IMR-90 (cell line): ENCODE data around the gene LRCH4.

Experiments used
- BHLHE40 ChIP-seq: fragments of 150-350 bp; IDR thresholded peaks from 2 replicates; pipeline ENCODE4 v1.6.1; 2016; ENCODE audit warnings: mild to moderate bottlenecking, low read depth, low read length
- CEBPB ChIP-seq: IDR thresholded peaks from 2 replicates; pipeline ENCODE4 v1.6.1; 2012; ENCODE audit warnings: low read depth, low read length, improper control_type of control experiment
- MAFK ChIP-seq: IDR thresholded peaks from 2 replicates; pipeline ENCODE4 v1.6.1; 2012; ENCODE audit warnings: low read depth, low read length, improper control_type of control experiment
- MAZ ChIP-seq: IDR thresholded peaks from 2 replicates; pipeline ENCODE4 v1.6.1; 2012; ENCODE audit warnings: low read depth, mild to moderate bottlenecking, low read length, improper control_type of control experiment, moderate library complexity, borderline replicate concordance
- MXI1 ChIP-seq: IDR thresholded peaks from 2 replicates; pipeline ENCODE4 v1.6.1; 2012; ENCODE audit warnings: low read depth, mild to moderate bottlenecking, low read length, moderate library complexity, borderline replicate concordance
- NFE2L2 ChIP-seq: fragments of 150-350 bp; IDR thresholded peaks from 2 replicates; pipeline ENCODE4 v1.6.1; 2016; ENCODE audit warnings: low read depth, mild to moderate bottlenecking, low read length
- POLR2A ChIP-seq: IDR thresholded peaks from 2 replicates; pipeline ENCODE4 v1.6.1; 2012; ENCODE audit warnings: mild to moderate bottlenecking, low read depth, low read length
- RAD21 ChIP-seq: IDR thresholded peaks from 2 replicates; pipeline ENCODE4 v1.6.1; 2012; ENCODE audit warnings: low read length, improper control_type of control experiment
- RCOR1 ChIP-seq: IDR thresholded peaks from 2 replicates; pipeline ENCODE4 v1.6.1; 2012; ENCODE audit warnings: mild to moderate bottlenecking, low read length, improper control_type of control experiment; ENCODE audit not compliant: insufficient replicate concordance
- RFX5 ChIP-seq: IDR thresholded peaks from 2 replicates; pipeline ENCODE4 v1.8.0; 2012; ENCODE audit warnings: low read depth, mild to moderate bottlenecking, low read length, moderate library complexity
- TF ChIP-seq, protein P1 (sequence below): conservative IDR thresholded peaks from 2 replicates; pipeline ENCODE4 v1.5.1; 2012; ENCODE audit warnings: mild to moderate bottlenecking, low read depth, low read length, improper control_type of control experiment
- TF ChIP-seq, protein P2 (sequence below): fragments of 150-350 bp; IDR thresholded peaks from 2 replicates; pipeline ENCODE4 v1.6.1; 2017; ENCODE audit warnings: mild to moderate bottlenecking, antibody characterized with exemption, low read length, low read depth
- TF ChIP-seq, protein P3 (sequence below): fragments of 150-350 bp; IDR thresholded peaks from 2 replicates; pipeline ENCODE4 v1.6.1; 2016; ENCODE audit warnings: low read depth, mild to moderate bottlenecking, low read length, moderate library complexity, borderline replicate concordance

DNA sequence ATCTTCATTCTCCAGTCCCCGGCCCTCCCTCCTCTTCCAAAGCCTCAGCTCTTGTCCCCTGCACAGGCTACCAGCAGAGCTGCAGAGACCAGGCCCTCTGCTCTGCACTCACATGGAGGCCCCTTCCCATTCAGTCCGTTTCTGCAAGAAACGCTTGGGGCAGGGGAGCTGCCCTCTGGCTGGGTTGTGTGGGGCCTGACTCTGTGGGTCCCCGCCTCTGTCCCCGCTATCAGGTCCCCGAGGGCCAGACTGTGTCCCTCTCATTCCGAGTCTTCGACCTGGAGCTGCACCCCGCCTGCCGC, 17.7 kb upstream of the LRCH4 start:
- TF ChIP-seq, protein P1, sequence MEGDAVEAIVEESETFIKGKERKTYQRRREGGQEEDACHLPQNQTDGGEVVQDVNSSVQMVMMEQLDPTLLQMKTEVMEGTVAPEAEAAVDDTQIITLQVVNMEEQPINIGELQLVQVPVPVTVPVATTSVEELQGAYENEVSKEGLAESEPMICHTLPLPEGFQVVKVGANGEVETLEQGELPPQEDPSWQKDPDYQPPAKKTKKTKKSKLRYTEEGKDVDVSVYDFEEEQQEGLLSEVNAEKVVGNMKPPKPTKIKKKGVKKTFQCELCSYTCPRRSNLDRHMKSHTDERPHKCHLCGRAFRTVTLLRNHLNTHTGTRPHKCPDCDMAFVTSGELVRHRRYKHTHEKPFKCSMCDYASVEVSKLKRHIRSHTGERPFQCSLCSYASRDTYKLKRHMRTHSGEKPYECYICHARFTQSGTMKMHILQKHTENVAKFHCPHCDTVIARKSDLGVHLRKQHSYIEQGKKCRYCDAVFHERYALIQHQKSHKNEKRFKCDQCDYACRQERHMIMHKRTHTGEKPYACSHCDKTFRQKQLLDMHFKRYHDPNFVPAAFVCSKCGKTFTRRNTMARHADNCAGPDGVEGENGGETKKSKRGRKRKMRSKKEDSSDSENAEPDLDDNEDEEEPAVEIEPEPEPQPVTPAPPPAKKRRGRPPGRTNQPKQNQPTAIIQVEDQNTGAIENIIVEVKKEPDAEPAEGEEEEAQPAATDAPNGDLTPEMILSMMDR, result no peak
- TF ChIP-seq RCOR1, result no peak
- TF ChIP-seq RAD21, result no peak
- no peak for TF ChIP-seq RFX5
- no peak for TF ChIP-seq POLR2A
- TF ChIP-seq, protein P2, sequence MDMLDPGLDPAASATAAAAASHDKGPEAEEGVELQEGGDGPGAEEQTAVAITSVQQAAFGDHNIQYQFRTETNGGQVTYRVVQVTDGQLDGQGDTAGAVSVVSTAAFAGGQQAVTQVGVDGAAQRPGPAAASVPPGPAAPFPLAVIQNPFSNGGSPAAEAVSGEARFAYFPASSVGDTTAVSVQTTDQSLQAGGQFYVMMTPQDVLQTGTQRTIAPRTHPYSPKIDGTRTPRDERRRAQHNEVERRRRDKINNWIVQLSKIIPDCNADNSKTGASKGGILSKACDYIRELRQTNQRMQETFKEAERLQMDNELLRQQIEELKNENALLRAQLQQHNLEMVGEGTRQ, result no peak
- TF ChIP-seq BHLHE40, result no peak
- TF ChIP-seq, protein P3, sequence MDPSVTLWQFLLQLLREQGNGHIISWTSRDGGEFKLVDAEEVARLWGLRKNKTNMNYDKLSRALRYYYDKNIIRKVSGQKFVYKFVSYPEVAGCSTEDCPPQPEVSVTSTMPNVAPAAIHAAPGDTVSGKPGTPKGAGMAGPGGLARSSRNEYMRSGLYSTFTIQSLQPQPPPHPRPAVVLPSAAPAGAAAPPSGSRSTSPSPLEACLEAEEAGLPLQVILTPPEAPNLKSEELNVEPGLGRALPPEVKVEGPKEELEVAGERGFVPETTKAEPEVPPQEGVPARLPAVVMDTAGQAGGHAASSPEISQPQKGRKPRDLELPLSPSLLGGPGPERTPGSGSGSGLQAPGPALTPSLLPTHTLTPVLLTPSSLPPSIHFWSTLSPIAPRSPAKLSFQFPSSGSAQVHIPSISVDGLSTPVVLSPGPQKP, result no peak
- no peak for TF ChIP-seq MAFK
- TF ChIP-seq MXI1, result no peak
- TF ChIP-seq CEBPB, result no peak
- no peak for TF ChIP-seq NFE2L2
- no peak for TF ChIP-seq MAZ
